Measurements from ENCODE around the gene MCOLN1. TPM values are rescaled to one million over a fixed set of nuclear protein-coding genes. Genes with fewer than 3 reads are reported as not detected.

MCOLN1 gene
- total and polyA plus RNA-seq, 4 donors: 14.5 to 36.0 (median 27.9) TPM

- intact Hi-C loops (cut with DNase I): no loop called here
- ATAC-seq (ENCODE audit: low FRiP score): peak; percentile 60
Measured at GRCh38 chr19:7507884-7508283, 14.5 kb upstream of the MCOLN1 start.

GRCh38 chr19:7509625-7510024 lies 12.8 kb upstream of the MCOLN1 start:
- 25 to 50% methylated on average over 3 of the region's 3 CpGs for WGBS, 2 donors
- DNase-seq (no peak), ATAC-seq (ENCODE audit: low FRiP score) (no peak)
- H3K27me3 ChIP-seq (ENCODE audit: control insufficient read depth in 1 of 2, insufficient read depth in 2 of 2, low read length in 1 of 2): no peaks in the 10 kb centered on the region
- intact Hi-C loops (cut with DNase I): no loop called here
- H3K9me3 ChIP-seq (ENCODE audit: control insufficient read depth, low read length): no peaks in the 10 kb centered on the region
- H3K4me1 ChIP-seq (ENCODE audit: control insufficient read depth in 1 of 2, insufficient read depth in 2 of 2, low read length in 2 of 2): no peaks in the 10 kb centered on the region
- no peak overlapping the region for H3K4me3 ChIP-seq (ENCODE audit: low read length in 2 of 2)
- H3K36me3 ChIP-seq (ENCODE audit: control insufficient read depth in 1 of 2, insufficient read depth in 2 of 2, low read length in 1 of 2): no peaks in the 10 kb centered on the region
- no peak overlapping the region for H3K27ac ChIP-seq (ENCODE audit: low read depth in 1 of 2, low read length in 2 of 2)

More at GRCh38 chr19:7507884-7508283, 14.5 kb upstream of the MCOLN1 start:
- H3K9me3 ChIP-seq (ENCODE audit: control insufficient read depth, low read length): no peaks in the 10 kb centered on the region
- no peaks in the 10 kb centered on the region for H3K36me3 ChIP-seq (ENCODE audit: control insufficient read depth in 1 of 2, insufficient read depth in 2 of 2, low read length in 1 of 2)
- peak; percentile 91 to 94 for DNase-seq
- no peaks in the 10 kb centered on the region for H3K4me1 ChIP-seq (ENCODE audit: control insufficient read depth in 1 of 2, insufficient read depth in 2 of 2, low read length in 2 of 2)
- H3K27ac ChIP-seq (ENCODE audit: low read depth in 1 of 2, low read length in 2 of 2): no peak overlapping the region
- WGBS, 2 donors: 49% methylated on average over 11 of the region's 11 CpGs
- H3K27me3 ChIP-seq (ENCODE audit: control insufficient read depth in 1 of 2, insufficient read depth in 2 of 2, low read length in 1 of 2): no peaks in the 10 kb centered on the region
- no peak overlapping the region for H3K4me3 ChIP-seq (ENCODE audit: low read length in 2 of 2)

GRCh38 chr19:7512400-7512851 lies 10.0 kb upstream of the MCOLN1 start:
- Histone ChIP-seq H3K27me3 (ENCODE audit: control insufficient read depth in 1 of 2, insufficient read depth in 2 of 2, low read length in 1 of 2) (no peaks in the 10 kb centered on the region), H3K27ac (ENCODE audit: low read depth in 1 of 2, low read length in 2 of 2) (no peak overlapping the region), H3K9me3 (ENCODE audit: control insufficient read depth, low read length) (no peaks in the 10 kb centered on the region), H3K36me3 (ENCODE audit: control insufficient read depth in 1 of 2, insufficient read depth in 2 of 2, low read length in 1 of 2) (no peaks in the 10 kb centered on the region), H3K4me3 (ENCODE audit: low read length in 2 of 2) (no peak overlapping the region), H3K4me1 (ENCODE audit: control insufficient read depth in 1 of 2, insufficient read depth in 2 of 2, low read length in 2 of 2) (no peaks in the 10 kb centered on the region)
- WGBS, 2 donors: 65% methylated on average over 6 of the region's 6 CpGs
- intact Hi-C loops (cut with DNase I): no loop called here
- ATAC-seq (ENCODE audit: low FRiP score): no peak
- no peak for DNase-seq

GRCh38 chr19:7513809-7514642 lies 8.4 kb upstream of the MCOLN1 start:
- intact Hi-C loops (cut with DNase I): no loop called here
- no peak for ATAC-seq (ENCODE audit: low FRiP score)

GRCh38 chr19:7515110-7515644 lies 7.2 kb upstream of the MCOLN1 start:
- no peaks in the 10 kb centered on the region for H3K4me1 ChIP-seq (ENCODE audit: control insufficient read depth in 1 of 2, insufficient read depth in 2 of 2, low read length in 2 of 2)
- H3K27me3 ChIP-seq (ENCODE audit: control insufficient read depth in 1 of 2, insufficient read depth in 2 of 2, low read length in 1 of 2): no peaks in the 10 kb centered on the region
- intact Hi-C loops (cut with DNase I): no loop called here
- no peaks in the 10 kb centered on the region for H3K36me3 ChIP-seq (ENCODE audit: control insufficient read depth in 1 of 2, insufficient read depth in 2 of 2, low read length in 1 of 2)
- H3K9me3 ChIP-seq (ENCODE audit: control insufficient read depth, low read length): no peaks in the 10 kb centered on the region
- peak overlapping the region in 1 of 2 donors; percentile 59 for H3K4me3 ChIP-seq (ENCODE audit: low read length in 2 of 2)
- 1 to 4% methylated on average over 13 of the region's 13 CpGs for WGBS, 2 donors
- peak overlapping the region; percentile 81 to 99 for H3K27ac ChIP-seq (ENCODE audit: low read depth in 1 of 2, low read length in 2 of 2)
- ATAC-seq (ENCODE audit: low FRiP score): peak; percentile 88
- DNase-seq: peak; percentile 84 to 92

More at GRCh38 chr19:7513809-7514642, 8.4 kb upstream of the MCOLN1 start:
- no peaks in the 10 kb centered on the region for H3K9me3 ChIP-seq (ENCODE audit: control insufficient read depth, low read length)
- H3K27ac ChIP-seq (ENCODE audit: low read depth in 1 of 2, low read length in 2 of 2): no peak overlapping the region
- WGBS, 2 donors: 94% methylated on average over 5 of the region's 5 CpGs
- no peaks in the 10 kb centered on the region for H3K36me3 ChIP-seq (ENCODE audit: control insufficient read depth in 1 of 2, insufficient read depth in 2 of 2, low read length in 1 of 2)
- no peak for DNase-seq
- no peak overlapping the region for H3K4me3 ChIP-seq (ENCODE audit: low read length in 2 of 2)
- no peaks in the 10 kb centered on the region for H3K27me3 ChIP-seq (ENCODE audit: control insufficient read depth in 1 of 2, insufficient read depth in 2 of 2, low read length in 1 of 2)
- no peaks in the 10 kb centered on the region for H3K4me1 ChIP-seq (ENCODE audit: control insufficient read depth in 1 of 2, insufficient read depth in 2 of 2, low read length in 2 of 2)

- intact Hi-C loops (cut with DNase I): no loop called here
- H3K4me3 ChIP-seq (ENCODE audit: low read length in 2 of 2): peak within 1 kb of the TSS; percentile 42 to 59
Measured at GRCh38 chr19:7515645-7516151, 6.7 kb upstream of the MCOLN1 start, which contains the start of gene ZNF358. TSS of gene ZNF358 (plus strand) at chr19:7516103. CDS start at chr19:7519243, 3,140 bp downstream.

GRCh38 chr19:7516333-7516732 lies 6.1 kb upstream of the MCOLN1 start:
- H3K36me3 ChIP-seq (ENCODE audit: control insufficient read depth in 1 of 2, insufficient read depth in 2 of 2, low read length in 1 of 2): no peaks in the 10 kb centered on the region
- H3K4me1 ChIP-seq (ENCODE audit: control insufficient read depth in 1 of 2, insufficient read depth in 2 of 2, low read length in 2 of 2): no peaks in the 10 kb centered on the region
- peak overlapping the region; percentile 42 to 59 for H3K4me3 ChIP-seq (ENCODE audit: low read length in 2 of 2)
- intact Hi-C loops (cut with DNase I): no loop called here
- 0% methylated on average over 8 to 28 of the region's 28 CpGs for WGBS, 2 donors
- no peaks in the 10 kb centered on the region for H3K9me3 ChIP-seq (ENCODE audit: control insufficient read depth, low read length)
- peak overlapping the region; percentile 15 to 81 for H3K27ac ChIP-seq (ENCODE audit: low read depth in 1 of 2, low read length in 2 of 2)
- H3K27me3 ChIP-seq (ENCODE audit: control insufficient read depth in 1 of 2, insufficient read depth in 2 of 2, low read length in 1 of 2): no peaks in the 10 kb centered on the region
- peak in 1 of 2 donors; percentile 54 for DNase-seq
- ATAC-seq (ENCODE audit: low FRiP score): no peak

More at GRCh38 chr19:7515645-7516151, 6.7 kb upstream of the MCOLN1 start, which contains the start of gene ZNF358:
- no peaks in the 10 kb centered on the region for H3K9me3 ChIP-seq (ENCODE audit: control insufficient read depth, low read length)
- no peaks in the 10 kb centered on the region for H3K4me1 ChIP-seq (ENCODE audit: control insufficient read depth in 1 of 2, insufficient read depth in 2 of 2, low read length in 2 of 2)
- H3K27ac ChIP-seq (ENCODE audit: low read depth in 1 of 2, low read length in 2 of 2): peak within 1 kb of the TSS; percentile 81 to 99
- H3K36me3 ChIP-seq (ENCODE audit: control insufficient read depth in 1 of 2, insufficient read depth in 2 of 2, low read length in 1 of 2): no peaks in the 10 kb centered on the region
- ATAC-seq (ENCODE audit: low FRiP score) (peak; percentile 91), DNase-seq (peak; percentile 85 to 92)
- no peaks in the 10 kb centered on the region for H3K27me3 ChIP-seq (ENCODE audit: control insufficient read depth in 1 of 2, insufficient read depth in 2 of 2, low read length in 1 of 2)
- 1% methylated on average over 23 to 33 of the region's 33 CpGs for WGBS, 2 donors

- Histone ChIP-seq H3K27ac (ENCODE audit: low read depth in 1 of 2, low read length in 2 of 2) (no peak overlapping the region), H3K9me3 (ENCODE audit: control insufficient read depth, low read length) (no peaks in the 10 kb centered on the region), H3K4me1 (ENCODE audit: control insufficient read depth in 1 of 2, insufficient read depth in 2 of 2, low read length in 2 of 2) (no peaks in the 10 kb centered on the region), H3K4me3 (ENCODE audit: low read length in 2 of 2) (peak overlapping the region in 1 of 2 donors; percentile 59), H3K36me3 (ENCODE audit: control insufficient read depth in 1 of 2, insufficient read depth in 2 of 2, low read length in 1 of 2) (no peaks in the 10 kb centered on the region), H3K27me3 (ENCODE audit: control insufficient read depth in 1 of 2, insufficient read depth in 2 of 2, low read length in 1 of 2) (no peaks in the 10 kb centered on the region)
- 12 to 26% methylated on average over 4 of the region's 4 CpGs for WGBS, 2 donors
- ATAC-seq (ENCODE audit: low FRiP score) (no peak), DNase-seq (no peak)
- intact Hi-C loops (cut with DNase I): no loop called here
Measured at GRCh38 chr19:7516878-7517277, 5.5 kb upstream of the MCOLN1 start.
